MV-4-11 (cell line): Measurements from ENCODE around the gene TPRG1L.

ENCODE experiments used
- DNase-seq: peaks from one replicate; lab custom pipeline; 2025; lab: John Stamatoyannopoulos, UW

Gene TPRG1L

DNA sequence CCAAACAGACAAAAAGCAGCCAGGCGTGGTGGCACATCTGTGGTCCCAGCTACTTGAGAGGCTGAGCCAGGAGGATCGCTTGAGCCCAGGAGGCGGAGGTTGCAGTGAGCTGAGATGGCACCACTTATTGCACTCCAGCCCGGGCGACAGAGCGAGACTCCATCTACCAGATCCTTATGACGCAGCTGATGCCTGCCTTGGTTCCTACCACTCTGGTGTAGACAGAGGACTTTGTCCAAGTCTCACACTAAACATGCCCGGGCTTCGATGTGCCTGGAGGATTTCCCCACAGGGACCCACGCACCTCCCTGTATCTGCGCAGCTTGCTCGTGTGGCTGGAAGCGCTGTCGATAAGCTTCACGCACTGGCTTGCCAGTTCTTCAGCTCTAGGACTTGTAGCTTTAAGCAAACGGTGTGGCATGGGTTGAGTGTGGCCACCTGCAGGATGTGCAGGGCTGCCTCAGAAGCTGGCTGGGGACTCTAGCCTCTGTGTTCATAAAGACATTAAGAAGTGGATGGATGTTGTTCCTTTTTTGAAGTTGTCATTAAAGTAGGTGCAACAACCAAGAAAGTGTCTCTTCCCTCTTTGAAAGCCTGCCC, 4.8 kb downstream of the TPRG1L start:
- DNase-seq = no peak

- no peak for DNase-seq
Observed at GRCh38 chr1:3630161-3630611, 5.4 kb downstream of the TPRG1L start.

DNA sequence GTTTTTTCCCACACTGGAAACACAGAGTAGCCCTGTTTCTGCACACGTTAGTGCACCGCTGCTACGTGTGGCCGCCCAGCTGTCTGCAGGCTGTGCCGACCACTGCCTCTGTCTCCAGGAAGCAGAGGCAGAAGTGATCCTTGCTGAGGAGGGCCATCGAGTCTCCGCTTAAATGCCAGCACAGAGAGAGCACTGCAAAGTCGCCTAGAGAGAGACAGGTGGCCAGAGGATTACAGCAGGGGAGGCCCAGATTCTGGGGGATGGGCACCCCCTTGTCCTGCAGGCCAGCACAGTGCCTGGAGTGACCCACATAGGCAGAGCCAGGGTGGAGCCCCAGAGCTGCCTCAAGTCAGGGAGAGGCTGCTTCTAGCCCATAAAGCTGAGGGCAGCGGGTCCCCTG, 6.1 kb downstream of the TPRG1L start:
- DNase-seq = no peak

DNA sequence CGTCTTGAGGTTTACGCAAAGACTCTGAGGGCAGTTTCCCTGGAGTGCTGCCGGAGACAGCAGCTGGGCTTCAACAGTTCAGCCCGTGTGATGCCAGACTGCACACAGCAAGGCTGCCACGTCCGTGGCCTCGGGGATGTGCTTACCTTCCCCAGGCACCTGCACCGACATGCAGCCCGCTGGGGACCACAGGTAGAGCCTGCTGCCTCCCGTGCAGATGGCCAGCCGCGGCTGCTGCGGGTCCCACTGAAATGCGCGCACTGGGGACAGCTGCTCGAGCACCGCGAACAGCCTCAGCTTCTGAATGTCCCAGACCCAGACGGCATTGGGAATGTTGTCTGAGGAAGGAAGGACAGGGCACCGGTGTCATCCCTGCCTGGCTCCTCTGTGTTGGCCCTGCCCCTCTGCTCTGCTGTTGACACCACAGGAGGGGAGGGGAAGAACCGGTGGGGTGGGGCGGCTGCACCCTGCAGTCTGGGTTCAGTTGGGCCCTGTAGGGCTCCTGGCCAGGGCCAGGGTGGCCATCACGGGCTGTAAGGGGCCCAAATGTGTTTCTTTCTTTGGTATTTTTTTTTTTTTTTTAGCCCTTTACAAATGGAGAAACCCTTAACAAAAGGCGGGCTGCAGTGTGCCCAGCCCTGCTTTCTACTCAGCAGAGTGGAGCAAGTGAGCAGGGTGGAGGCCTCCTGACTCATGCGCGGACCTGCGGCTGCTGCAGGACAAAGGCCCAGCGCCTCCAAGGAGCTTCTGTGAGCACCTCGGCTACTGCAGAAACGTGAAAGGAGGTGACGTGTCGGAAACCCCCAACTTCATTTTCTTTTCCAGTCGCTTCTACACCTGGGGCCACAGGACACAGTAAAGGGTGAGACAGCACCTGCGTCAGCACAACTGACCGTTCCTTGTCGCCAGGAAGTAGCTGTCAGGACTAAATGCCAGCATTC, 6.8 kb downstream of the TPRG1L start:
- DNase-seq = no peak

DNA sequence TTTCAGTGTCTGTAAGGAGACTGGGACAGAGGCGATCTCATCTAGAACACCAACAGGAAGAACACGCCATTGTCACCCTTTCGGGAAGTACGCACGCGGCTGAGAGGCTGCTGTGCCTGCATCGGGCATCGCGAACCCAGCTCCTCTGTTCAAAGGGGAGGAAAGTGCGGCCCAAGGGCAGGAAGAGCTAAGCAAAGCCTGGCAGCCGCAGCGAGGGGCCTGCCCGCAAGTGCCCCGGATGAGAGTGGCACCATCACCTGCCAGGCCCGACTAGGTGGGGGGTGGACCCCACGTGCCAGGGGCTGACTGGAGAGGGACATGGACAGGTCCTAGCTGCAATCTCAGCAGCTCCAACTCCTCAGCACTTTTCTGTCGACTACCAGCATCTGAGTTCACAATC, 7.5 kb downstream of the TPRG1L start:
- DNase-seq = no peak

GRCh38 chr1:3632716-3633343, 8.0 kb downstream of the TPRG1L start:
- no peak for DNase-seq

GRCh38 chr1:3633344-3634058, 8.7 kb downstream of the TPRG1L start:
- no peak for DNase-seq

- no peak for DNase-seq
Observed at GRCh38 chr1:3634059-3634800, 9.4 kb downstream of the TPRG1L start.

GRCh38 chr1:3636080-3636479, 11.3 kb downstream of the TPRG1L start:
- no peak for DNase-seq

GRCh38 chr1:3636531-3636930, 11.7 kb downstream of the TPRG1L start:
- no peak for DNase-seq

DNA sequence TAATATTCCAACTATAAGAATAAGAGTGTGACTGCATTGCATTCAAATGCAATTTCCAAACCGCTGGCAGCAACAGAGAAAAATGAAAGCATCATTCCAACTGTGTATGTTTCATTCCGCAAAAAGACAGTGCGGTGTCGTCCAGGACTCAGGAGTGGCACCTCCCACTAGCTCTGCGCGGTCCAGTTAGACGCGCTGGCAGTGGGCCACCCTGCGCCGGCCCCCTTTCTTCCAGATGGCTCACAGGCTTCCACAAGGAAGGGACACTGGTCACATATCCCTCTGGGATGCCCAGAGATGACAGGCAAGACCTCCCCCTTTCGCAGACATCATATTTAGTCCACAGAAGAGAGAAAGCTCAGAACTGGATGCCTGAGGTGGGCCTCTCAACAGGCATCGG, 13.2 kb downstream of the TPRG1L start:
- DNase-seq = no peak

GRCh38 chr1:3638676-3639075, 13.9 kb downstream of the TPRG1L start:
- DNase-seq = no peak

- no peak for DNase-seq
Observed at GRCh38 chr1:3639397-3639911, 14.6 kb downstream of the TPRG1L start.

DNA sequence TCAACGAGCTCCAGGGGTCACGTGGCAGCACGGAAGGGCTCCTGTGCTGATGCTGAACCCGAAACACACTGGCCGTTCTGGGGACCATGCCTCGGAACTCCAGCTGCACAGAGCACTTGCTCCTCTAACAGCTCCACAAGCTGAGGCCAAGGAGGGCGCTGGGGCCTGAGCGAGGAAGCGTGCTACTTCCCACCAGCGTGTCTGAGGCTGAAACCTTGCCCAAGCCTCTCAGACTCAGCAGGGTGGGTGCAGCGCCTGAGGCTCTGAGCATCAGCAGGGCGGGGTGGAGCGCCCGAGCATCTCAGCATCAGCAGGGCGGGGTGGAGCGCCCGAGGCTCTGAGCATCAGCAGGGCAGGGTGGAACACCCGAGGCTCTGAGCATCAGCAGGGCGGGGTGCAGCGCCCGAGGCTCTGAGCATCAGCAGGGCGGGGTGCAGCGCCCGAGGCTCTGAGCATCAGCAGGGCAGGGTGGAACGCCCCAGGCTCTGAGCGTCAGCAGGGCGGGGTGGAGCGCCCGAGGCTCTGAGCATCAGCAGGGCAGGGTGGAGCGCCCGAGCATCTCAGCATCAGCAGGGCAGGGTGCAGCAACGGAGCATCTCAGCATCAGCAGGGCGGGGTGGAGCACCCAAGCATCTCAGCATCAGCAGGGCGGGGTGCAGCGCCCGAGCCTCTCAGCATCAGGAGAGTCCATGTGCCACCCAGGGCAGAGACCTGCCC, 15.5 kb downstream of the TPRG1L start:
- DNase-seq = no peak

DNA sequence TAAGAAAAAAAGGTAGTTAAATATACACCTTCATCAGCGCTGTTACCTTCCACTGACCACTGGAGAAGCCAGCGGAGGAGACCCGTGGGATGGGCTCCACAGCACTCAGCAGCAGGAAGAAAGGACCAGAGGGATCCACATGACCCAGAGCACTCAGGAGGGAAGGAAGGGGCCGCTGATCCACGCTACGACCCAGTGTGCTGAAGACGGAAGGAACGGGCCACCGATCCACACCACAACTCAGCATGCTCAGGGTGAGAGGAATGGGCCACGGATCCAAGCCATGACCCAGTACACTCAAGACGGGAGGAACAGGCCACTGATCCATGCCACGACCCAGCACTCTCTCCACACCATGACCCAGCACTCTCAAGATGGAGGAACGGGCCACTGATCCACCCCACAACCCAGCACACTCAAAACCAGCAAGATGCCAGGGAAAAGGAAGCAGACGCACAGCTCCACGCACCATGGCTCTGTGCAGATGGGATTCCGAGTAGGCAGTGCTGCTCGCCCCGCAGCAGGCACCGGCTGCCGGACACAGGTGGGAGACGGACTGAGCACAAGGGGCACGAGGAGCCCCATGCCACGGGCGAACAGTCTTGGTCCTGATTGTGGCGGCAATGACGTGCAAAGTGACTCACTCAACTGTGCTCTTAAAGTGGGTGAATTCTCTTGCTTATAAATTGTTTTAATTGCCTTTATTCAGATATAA, 16.4 kb downstream of the TPRG1L start:
- no peak for DNase-seq

DNA sequence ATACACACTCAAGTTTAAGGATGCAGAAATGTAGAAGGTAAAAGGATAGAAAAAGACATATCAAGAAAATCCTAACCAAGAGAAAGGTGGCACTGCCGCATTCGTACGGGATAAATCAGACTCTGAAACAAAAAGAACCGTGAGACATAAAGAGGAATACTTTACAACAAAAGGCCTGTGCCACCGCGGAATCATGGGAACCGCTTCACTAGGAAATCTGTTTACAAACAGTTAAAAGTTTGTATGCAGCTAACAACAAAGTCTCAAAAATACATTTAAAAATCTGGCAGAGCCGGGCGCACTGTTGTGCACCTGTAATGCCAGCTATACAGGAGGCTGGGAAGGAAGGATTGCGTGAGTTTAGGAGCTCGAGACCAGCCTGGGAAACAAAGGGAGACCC, 17.0 kb downstream of the TPRG1L start:
- DNase-seq = no peak

DNA sequence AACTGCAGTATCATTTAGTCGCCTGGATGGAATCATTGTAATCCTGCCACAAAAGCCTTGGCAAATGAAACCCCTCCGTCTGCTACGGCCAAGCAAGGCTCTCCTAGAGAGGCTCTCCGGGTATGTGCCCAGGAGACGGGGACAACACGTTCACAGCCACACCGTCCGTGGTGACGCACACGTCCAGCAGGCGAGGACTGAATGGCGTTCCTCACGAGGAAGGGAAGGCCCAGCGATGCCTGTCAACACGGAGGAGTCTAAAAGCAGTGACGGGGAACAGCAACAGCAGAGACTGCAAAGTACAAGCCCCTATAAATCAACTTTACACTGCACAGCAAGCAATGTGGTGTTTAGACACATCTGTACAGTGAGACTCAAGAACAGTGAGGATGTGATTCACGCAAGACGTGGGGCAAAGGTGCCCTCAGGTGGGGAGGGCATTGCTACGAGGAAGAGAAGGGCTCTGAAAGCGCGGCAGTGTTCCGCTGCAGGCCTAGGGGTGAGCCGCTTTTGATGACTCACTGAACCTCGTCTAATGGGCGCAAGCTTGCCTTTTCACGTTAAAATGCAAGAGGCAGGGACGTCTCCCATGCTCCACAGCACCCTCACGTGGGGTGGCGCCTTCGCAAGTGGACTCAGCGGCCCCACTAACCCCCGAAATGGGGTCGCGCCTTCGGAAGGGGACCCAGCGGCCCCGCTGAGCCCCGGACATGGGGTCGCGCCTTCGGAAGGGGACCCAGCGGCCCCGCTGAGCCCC, 18.3 kb downstream of the TPRG1L start:
- DNase-seq = no peak

DNA sequence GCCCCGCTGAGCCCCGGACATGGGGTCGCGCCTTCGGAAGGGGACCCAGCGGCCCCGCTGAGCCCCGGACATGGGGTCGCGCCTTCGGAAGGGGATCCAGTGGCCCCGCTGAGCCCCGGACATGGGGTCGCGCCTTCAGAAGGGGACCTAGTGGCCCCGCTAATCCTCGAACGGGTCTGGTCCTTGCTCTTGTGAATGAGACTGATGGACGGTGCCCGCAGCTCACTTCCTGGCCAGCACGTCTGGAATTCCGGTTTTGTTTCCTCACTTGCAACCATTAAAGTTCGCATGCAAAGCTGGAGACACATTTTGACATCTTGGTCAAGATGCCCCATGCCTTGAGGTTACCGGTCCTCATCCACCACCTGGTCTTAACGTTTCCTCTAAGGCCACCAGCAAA, 19.5 kb downstream of the TPRG1L start:
- DNase-seq = no peak

GRCh38 chr1:3645247-3645646, 20.4 kb downstream of the TPRG1L start:
- no peak for DNase-seq
